ENCODE measurements around the gene COL4A6. TPM values are rescaled to one million over a fixed set of nuclear protein-coding genes. Genes with fewer than 3 reads are reported as not detected.

COL4A6 gene
- polyA plus RNA-seq, 3 donors: not detected

DNA sequence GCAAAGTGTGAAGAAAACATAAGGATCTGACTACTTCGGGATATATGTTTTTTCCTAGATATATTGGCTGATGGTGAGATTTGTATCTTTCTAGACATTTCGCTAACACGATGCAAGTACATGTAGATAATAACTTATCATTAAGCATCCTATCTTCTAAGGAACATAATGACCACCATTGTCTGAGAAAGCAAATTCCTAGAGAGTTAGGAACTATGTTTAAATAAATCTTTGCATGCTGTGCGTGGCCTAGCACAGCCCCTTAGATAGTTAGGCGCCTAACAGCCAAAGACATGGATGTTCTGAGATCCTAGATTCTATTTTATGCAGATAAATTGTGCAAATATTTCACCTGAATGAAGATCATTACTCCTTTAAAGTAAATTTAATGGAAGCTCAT, 3.0 kb downstream of the COL4A6 start:
- Histone ChIP-seq H3K79me2 (ENCODE audit: insufficient read depth, low read length) (no peaks in the 10 kb centered on the region), H3K9me3 (replicated peaks in 1 of 2; ENCODE audit: control insufficient read depth in 1 of 2, insufficient read depth in 1 of 2, low read length in 2 of 2) (no peaks in the 10 kb centered on the region), H3K9ac (ENCODE audit: insufficient read depth, low read length, poor library complexity, severe bottlenecking) (no peak overlapping the region), H3K4me2 (replicated peaks; ENCODE audit: extremely low read depth, low read length, poor library complexity, severe bottlenecking) (no peak overlapping the region), H3K36me3 (replicated peaks in 1 of 2; ENCODE audit: control insufficient read depth in 1 of 2, insufficient read depth in 2 of 2, low read length in 2 of 2) (no peaks in the 10 kb centered on the region), H3K4me3 (replicated peaks in 1 of 3; ENCODE audit: low read depth in 2 of 3, low read length in 3 of 3) (no peak overlapping the region), H3K27ac (ENCODE audit: low read depth in 1 of 2, low read length in 2 of 2) (no peak overlapping the region), H2AFZ (ENCODE audit: insufficient read depth, low read depth, low read length, poor library complexity, severe bottlenecking) (no peak overlapping the region), H3K27me3 (ENCODE audit: control insufficient read depth in 2 of 2, insufficient read depth in 2 of 2, low read length in 2 of 2) (peaks cover 31 to 36% of the 10 kb centered on the region in 2 donors), H4K20me1 (ENCODE audit: insufficient read depth, low read length) (no peaks in the 10 kb centered on the region), H3K4me1 (ENCODE audit: control insufficient read depth in 1 of 2, insufficient read depth in 2 of 2, low read length in 2 of 2) (no peaks in the 10 kb centered on the region)
- Mint-ChIP-seq H3K27me3 (ENCODE audit: low read depth in 3 of 3) (peaks cover 24 to 33% (median 30%) of the 10 kb centered on the region in 3 donors), H3K9me3 (peaks cover 0 to 5% (median 1%) of the 10 kb centered on the region in 7 donors), H3K4me1 (peaks cover 4% of the 10 kb centered on the region), H3K36me3 (no peaks in the 10 kb centered on the region), H3K27ac (no peak overlapping the region), H3K4me3 (no peak overlapping the region)
- WGBS (ENCODE audit: insufficient coverage): no CpG with 5 or more reads among the region's 5 CpGs
- intact Hi-C loops (cut with micrococcal nuclease): no loop called here
- DNase-seq: no peak
- TF ChIP-seq, protein P1, sequence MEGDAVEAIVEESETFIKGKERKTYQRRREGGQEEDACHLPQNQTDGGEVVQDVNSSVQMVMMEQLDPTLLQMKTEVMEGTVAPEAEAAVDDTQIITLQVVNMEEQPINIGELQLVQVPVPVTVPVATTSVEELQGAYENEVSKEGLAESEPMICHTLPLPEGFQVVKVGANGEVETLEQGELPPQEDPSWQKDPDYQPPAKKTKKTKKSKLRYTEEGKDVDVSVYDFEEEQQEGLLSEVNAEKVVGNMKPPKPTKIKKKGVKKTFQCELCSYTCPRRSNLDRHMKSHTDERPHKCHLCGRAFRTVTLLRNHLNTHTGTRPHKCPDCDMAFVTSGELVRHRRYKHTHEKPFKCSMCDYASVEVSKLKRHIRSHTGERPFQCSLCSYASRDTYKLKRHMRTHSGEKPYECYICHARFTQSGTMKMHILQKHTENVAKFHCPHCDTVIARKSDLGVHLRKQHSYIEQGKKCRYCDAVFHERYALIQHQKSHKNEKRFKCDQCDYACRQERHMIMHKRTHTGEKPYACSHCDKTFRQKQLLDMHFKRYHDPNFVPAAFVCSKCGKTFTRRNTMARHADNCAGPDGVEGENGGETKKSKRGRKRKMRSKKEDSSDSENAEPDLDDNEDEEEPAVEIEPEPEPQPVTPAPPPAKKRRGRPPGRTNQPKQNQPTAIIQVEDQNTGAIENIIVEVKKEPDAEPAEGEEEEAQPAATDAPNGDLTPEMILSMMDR (IDR thresholded peaks at IDR 0.05): no peak

DNA sequence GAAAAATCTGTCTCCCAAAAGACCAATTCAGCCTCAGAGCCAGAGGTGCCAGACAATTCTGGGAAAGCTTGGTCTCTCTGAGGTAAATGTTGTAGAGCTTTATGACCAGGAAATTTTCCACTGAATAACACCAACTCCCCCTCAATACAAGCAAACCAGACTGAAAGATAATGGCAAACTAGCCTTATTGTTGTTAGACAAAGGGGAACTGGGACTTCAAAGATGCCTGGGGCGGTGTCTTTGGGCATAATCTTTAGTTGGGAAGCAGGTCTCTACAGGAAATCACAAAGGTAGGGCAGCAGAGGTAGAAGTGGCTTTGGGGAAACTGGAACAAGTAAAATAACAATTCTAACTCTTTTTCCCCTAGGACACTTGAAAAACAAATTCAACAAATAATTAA, 12.0 kb downstream of the COL4A6 start:
- DNase-seq: no peak
- H3K9me3 ChIP-seq (replicated peaks in 1 of 2; ENCODE audit: control insufficient read depth in 1 of 2, insufficient read depth in 1 of 2, low read length in 2 of 2): no peaks in the 10 kb centered on the region
- no peaks in the 10 kb centered on the region for H3K9me3 Mint-ChIP-seq
- no peak overlapping the region for H3K4me3 ChIP-seq (replicated peaks in 1 of 3; ENCODE audit: low read depth in 2 of 3, low read length in 3 of 3)
- no CpG with 5 or more reads among the region's 1 CpG for WGBS (ENCODE audit: insufficient coverage)
- H3K27ac Mint-ChIP-seq: no peak overlapping the region
- H3K36me3 Mint-ChIP-seq: no peaks in the 10 kb centered on the region
- H3K79me2 ChIP-seq (ENCODE audit: insufficient read depth, low read length): no peaks in the 10 kb centered on the region
- no peaks in the 10 kb centered on the region for H3K36me3 ChIP-seq (replicated peaks in 1 of 2; ENCODE audit: control insufficient read depth in 1 of 2, insufficient read depth in 2 of 2, low read length in 2 of 2)
- no peak overlapping the region for H2AFZ ChIP-seq (ENCODE audit: insufficient read depth, low read depth, low read length, poor library complexity, severe bottlenecking)
- H3K27me3 ChIP-seq (ENCODE audit: control insufficient read depth in 2 of 2, insufficient read depth in 2 of 2, low read length in 2 of 2): no peaks in the 10 kb centered on the region
- H3K4me2 ChIP-seq (replicated peaks; ENCODE audit: extremely low read depth, low read length, poor library complexity, severe bottlenecking): no peak overlapping the region
- no peaks in the 10 kb centered on the region for H3K4me1 Mint-ChIP-seq
- no peak overlapping the region for H3K9ac ChIP-seq (ENCODE audit: insufficient read depth, low read length, poor library complexity, severe bottlenecking)
- H3K27me3 Mint-ChIP-seq (ENCODE audit: low read depth in 3 of 3): peaks cover 0 to 7% (median 2%) of the 10 kb centered on the region in 3 donors
- no peak overlapping the region for H3K27ac ChIP-seq (ENCODE audit: low read depth in 1 of 2, low read length in 2 of 2)
- no peak overlapping the region for H3K4me3 Mint-ChIP-seq
- no peaks in the 10 kb centered on the region for H4K20me1 ChIP-seq (ENCODE audit: insufficient read depth, low read length)
- TF ChIP-seq, protein P1 (IDR thresholded peaks at IDR 0.05): no peak
- no peaks in the 10 kb centered on the region for H3K4me1 ChIP-seq (ENCODE audit: control insufficient read depth in 1 of 2, insufficient read depth in 2 of 2, low read length in 2 of 2)
- intact Hi-C loops (cut with micrococcal nuclease): no loop called here

Data from CD14-positive monocyte (primary cell).